GM15510 (cell line): Measurements from ENCODE around the gene HS6ST3.

Experiments
- POLR2A ChIP-seq: IDR thresholded peaks from 3 replicates; pipeline ENCODE4 v1.6.1; 2011; ENCODE audit warnings: borderline replicate concordance; ENCODE audit not compliant: insufficient read length; ENCODE audit errors: extremely low read depth

HS6ST3 gene

DNA sequence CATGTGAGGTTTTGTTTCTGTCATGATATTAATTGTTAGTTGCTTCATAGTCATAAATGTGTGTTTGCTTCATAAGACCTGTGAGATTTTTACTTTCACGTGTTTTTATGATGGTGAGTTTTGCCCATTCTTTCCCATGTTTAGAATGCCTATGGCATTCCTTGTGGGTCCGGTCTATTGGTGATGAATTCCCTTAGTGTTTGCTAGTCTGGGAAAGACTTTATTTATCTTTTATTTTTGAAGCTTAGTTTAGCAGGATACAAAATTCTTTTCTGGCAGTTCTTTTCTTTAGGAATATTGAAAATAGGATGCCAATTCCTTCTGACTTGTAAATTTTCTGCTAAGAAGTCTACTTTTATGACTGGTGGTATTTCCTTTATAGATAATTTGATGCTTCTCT, 571.7 kb downstream of the HS6ST3 start:
- no peak for TF ChIP-seq POLR2A

DNA sequence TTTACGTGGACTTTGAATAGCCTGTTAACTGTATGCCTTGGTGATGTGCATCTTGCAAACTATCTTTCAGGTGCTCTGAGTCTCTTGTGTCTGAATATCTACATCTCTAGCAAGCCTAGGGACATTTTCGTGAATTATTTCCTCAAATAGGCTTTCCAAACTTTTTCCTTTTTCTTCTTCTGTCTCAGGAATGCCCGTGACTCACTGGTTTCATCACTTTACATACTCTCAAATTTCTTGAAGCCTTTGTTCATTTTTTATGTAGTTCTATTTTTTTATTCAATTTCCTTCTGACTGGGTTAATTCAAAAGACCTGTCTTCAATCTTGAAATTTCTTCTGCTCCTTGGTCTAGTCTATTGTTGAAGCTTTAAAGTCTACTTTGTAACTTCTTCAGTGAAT, 572.1 kb downstream of the HS6ST3 start:
- TF ChIP-seq POLR2A, result no peak

DNA sequence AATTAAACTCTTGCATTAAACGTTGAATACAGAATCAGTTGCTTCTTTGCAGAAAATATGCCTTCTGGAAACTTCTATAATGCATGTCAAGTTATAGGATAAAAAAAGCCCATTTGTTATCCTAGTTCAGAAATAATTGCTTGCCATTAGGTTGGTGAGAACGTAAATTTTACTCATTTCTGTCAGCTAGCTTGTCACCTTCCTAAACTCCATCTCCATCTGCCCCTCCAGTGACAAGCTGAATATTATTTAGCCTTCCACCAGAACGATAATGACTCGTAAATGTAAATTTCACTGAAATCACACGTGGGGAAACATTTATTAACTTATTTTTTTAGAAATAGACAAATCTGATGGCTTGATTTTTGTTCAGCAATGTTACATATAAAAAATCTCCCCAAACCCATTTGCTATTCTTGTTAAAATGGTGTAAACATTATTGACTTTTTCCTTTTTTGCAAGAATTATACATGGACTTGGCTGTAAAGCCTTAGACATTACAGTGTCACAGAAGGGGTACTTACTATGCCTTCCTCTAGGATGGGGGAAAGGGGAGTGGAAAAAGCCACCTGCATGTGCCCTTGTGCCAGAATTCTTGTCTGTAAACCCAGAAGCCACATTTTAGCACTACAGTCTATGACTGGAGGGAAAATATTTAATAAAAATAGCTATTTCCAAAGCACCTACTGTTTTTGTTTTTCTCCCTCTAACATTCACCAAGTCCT, 577.5 kb downstream of the HS6ST3 start:
- no peak for TF ChIP-seq POLR2A

- no peak for TF ChIP-seq POLR2A
Measured at GRCh38 chr13:96671073-96671472, 581.2 kb downstream of the HS6ST3 start.

DNA sequence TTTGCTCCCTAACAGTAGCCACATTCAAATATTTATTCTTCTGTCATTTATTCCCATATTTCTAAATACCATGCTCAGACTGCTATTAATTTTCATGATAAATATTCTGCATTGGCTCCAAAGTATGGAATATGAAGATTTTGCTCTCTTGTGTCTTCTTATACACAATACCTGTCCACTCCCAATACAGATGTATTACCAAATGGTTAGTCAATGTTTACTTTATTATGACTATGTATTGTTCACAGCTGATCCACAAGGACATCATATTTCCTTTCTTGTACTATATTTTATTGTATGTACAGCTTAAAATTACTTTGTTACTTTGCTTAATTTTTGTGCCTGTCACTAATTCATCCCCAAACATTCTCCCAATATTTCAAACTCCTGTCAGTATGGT, 582.1 kb downstream of the HS6ST3 start:
- no peak for TF ChIP-seq POLR2A

DNA sequence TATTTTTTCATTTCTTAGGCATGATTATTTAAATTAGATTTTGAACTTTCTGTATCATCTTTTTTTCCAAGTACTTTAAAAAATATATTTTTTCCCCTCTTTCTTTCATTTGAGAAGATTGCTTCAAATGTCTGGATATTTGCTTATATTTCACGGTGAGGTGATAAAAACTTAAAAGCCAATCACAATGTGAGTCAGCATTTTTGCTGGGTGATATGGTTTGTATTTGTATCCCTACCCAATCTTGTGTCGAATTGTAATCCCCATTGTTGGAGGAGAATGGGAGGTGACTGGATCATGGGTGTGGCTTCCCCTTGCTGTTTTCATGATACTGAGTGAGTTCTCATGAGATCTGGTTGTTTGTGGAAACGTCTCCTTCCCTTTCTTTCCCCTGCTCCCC, 583.9 kb downstream of the HS6ST3 start:
- TF ChIP-seq POLR2A, result no peak

DNA sequence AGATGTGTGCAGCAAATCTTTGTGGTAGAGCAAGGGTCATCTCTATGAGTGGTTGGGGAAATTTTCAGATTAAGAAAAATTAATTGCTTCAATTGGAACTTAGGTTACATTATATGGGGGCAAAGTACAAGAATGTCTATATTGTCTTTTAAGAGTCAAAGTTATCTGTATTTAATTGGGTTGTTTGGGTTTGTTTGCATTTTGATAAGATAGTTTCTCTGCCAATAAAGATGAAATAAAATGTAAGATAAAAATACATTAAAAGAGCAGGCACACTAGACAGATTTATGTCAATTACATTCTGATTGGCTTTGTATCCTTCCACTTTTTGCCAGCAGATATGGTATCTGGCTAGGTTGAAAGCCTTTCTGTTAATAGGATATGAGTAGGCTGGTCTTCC, 587.1 kb downstream of the HS6ST3 start:
- no peak for TF ChIP-seq POLR2A

DNA sequence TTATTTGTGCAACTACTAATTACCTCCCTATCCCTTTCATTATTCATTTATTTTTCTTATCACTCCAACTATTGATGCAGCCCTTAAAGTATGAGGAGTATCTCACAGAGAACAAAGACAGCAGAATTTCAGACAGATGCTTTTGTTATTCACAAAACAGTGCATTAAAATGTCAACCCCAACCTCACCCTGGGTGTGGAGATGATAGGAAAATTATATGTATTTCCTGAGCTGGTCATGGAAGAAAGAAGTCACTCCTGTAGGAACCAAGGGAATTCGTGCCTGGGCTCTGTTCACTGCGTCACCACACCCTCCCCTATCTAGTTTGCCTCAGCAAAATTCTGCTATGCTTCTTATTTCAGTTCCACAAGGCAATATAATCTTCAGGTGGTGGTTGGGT, 588.9 kb downstream of the HS6ST3 start:
- no peak for TF ChIP-seq POLR2A

DNA sequence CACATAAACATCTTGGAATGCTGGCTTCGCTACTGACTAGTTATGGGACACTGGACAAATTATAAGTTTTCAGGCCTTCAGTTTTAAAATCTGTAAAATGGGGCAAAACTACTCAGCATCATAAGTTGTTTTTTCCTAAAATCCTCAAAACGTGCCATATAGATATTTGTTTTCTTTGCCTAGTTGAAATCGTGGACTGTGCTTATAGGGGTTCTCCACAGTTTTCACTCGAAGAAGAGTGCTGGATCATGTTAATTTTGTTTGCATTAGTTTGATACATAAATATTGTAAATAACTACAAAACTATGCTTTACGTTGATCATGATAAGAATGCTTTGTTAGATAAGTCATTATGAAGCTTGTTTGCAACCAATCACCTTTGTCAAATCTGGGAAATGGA, 591.0 kb downstream of the HS6ST3 start:
- no peak for TF ChIP-seq POLR2A

DNA sequence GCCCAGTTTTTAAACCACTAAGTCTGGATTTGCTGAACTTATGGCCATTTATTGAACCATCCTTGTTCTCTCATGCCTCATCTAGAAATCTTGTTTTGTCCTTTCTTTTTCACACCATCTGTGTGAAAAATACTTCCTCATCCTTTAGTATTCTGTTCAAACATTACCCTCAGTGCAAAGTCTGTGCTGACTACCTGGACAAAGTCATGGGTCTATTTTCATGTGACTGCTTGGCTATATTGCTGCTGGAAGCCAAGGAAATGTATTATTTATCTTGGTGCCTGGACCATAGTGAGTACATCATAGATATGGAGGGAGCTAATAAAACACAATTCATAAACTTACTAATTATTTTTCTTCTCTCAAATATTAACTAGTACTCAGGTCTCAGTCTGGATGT, 591.9 kb downstream of the HS6ST3 start:
- TF ChIP-seq POLR2A, result no peak

DNA sequence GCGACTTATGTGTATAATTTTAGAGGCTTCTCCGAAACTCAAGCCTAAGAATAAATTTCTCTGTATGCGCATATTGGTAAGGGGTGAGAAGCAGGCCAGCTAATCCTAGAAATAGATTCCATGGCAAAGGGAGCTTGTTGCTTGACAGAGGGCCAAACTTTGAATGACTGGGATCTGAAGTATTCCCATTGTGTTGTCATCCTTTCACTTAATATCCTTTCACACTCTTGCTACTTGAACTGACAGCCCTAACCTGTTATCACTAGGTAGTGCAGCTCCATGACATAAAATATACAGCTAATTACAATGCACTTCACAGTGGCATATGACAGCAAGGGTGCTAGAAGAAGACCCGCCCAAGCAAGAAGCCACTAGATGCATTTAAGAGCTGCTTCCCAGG, 594.6 kb downstream of the HS6ST3 start:
- TF ChIP-seq POLR2A, result no peak

GRCh38 chr13:96684907-96685306, 595.0 kb downstream of the HS6ST3 start:
- no peak for TF ChIP-seq POLR2A

DNA sequence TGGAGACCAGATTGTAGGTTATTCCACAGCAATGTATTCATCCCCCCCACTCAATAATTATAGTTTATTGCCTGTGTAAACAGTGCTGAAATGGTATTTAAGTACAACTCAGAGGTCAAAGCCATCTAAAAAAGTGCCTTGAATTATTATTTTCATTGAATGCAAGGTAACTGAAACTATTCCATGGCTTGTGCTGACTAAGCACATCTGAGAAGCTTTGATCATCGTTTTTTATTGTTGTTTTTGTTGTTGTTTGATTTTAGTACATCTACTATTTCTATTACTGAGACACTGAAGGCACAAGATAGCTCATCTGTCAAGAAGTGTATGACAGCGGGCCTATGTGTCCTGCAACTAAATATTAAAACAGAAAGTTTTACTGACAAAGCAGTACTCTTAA, 596.4 kb downstream of the HS6ST3 start:
- TF ChIP-seq POLR2A, result no peak

DNA sequence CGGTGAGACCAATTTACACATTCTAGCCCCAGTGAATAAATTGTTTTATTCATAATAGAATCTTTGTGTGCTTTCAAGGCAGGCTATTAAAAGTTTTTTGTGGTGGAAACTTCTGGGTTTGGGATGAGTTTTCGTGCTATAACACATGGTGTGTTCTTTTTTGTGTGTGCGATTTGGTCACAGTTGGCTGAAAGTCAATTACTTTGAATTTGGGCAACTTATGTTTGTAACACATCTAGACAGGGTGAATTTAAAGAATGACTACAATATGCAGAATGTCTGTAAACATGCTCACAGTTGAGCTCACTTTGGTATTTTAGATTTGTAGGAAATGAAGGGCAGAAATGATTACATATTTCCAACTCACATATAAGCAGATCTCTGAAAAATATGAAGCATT, 597.3 kb downstream of the HS6ST3 start:
- TF ChIP-seq POLR2A, result no peak

- no peak for TF ChIP-seq POLR2A
Measured at GRCh38 chr13:96690998-96691397, 601.1 kb downstream of the HS6ST3 start.

DNA sequence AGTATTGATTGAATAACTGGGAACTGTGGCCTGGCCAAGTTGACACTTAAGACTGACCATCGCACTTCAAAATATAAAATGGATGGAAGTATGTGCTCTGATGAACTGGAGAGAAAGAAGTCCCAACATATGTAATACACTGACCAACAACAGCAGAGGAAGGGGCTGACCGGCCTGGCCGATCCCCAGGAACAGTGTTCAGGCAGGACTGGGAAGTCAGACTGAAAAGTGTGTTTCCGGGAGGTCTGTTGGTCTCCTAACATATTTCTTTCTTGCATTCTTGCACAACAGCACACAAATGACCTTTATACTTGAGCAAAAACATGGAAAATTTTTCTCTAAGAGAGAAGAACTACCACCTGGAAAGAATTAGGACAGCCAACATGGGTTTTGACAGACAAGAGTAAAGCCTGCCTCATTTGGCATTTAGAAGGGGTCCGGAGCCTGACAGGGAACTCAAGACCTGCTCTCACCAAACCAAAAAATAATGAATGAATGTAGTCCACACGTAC, 606.5 kb downstream of the HS6ST3 start:
- TF ChIP-seq POLR2A, result no peak

DNA sequence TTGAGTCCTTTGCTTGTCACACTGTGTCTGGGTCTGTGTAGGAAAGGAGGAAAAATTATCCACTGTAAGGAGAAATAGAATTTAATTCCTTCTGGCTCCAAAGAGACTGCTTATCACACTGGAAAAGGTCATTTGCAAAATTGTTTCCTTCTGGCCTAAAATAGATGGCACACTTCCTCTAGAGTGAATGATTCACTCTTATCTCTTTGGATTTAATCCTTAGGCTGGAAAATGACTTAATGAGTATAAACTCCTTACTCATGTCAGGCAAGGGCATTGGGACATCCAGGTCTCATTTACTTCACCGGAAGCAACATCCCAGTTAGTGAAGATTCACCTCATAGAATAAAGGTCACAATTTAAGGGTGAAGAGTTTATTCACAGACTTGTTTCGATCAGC, 610.8 kb downstream of the HS6ST3 start:
- TF ChIP-seq POLR2A, result no peak
